Stimulated activated CD4-positive, alpha-beta T cell treated with anti-CD3 and anti-CD28 coated beads, Interleukin-4, amount 100 ng/mL, for 24 hours (primary cell): ENCODE measurements around the gene NTNG2.

Experiments used
- DNase-seq: peaks from one replicate; pipeline ENCODE4 v3.0.0-alpha.2; 2020

The NTNG2 gene

GRCh38 chr9:132269704-132270516 lies 108.1 kb downstream of the NTNG2 start:
- DNase-seq, result peak; percentile 55

- DNase-seq, result no peak
Measured at GRCh38 chr9:132274861-132275260, 113.0 kb downstream of the NTNG2 start.

- DNase-seq, result no peak
Measured at GRCh38 chr9:132283165-132283564, 121.3 kb downstream of the NTNG2 start.

- no peak for DNase-seq
Measured at GRCh38 chr9:132283863-132284262, 122.0 kb downstream of the NTNG2 start.

GRCh38 chr9:132287256-132287760 lies 125.5 kb downstream of the NTNG2 start:
- DNase-seq, result no peak

- DNase-seq, result no peak
Measured at GRCh38 chr9:132288361-132288760, 126.5 kb downstream of the NTNG2 start.

- no peak for DNase-seq
Measured at GRCh38 chr9:132288966-132289365, 127.1 kb downstream of the NTNG2 start.

GRCh38 chr9:132293145-132293721 lies 131.4 kb downstream of the NTNG2 start:
- DNase-seq, result no peak
